ENCODE data around the gene ACAP3. TPM values are rescaled to one million over a fixed set of nuclear protein-coding genes. Genes with fewer than 3 reads are reported as not detected.
A peak's percentile ranks its signal among the peaks of the same experiment; 100 is the strongest.

The ACAP3 gene
- total RNA-seq, 3 donors from 2014 or later = 19.7 to 33.4 (median 26.9) TPM

- intact Hi-C loops (cut with DNase I; ENCODE audit: low total_unique reads) = no loop called here
- no peak for DNase-seq (ENCODE audit: low spot score in 2 of 2)
- Histone ChIP-seq H3K27ac (no peak overlapping the region), H3K36me3 (no peaks in the 10 kb centered on the region), H3K4me3 (no peak overlapping the region), H3K4me1 (no peaks in the 10 kb centered on the region), H3K9me3 (no peaks in the 10 kb centered on the region), H3K27me3 (peaks cover 0 to 35% of the 10 kb centered on the region in 2 donors)
- TF ChIP-seq POLR2A (IDR thresholded peaks at IDR 0.05) (no peak), POLR2AphosphoS5 (IDR thresholded peaks at IDR 0.05) (no peak), CTCF (IDR thresholded peaks at IDR 0.05) (no peak)
Observed at GRCh38 chr1:1284221-1285101, 23.3 kb downstream of the ACAP3 start.

- Histone ChIP-seq H3K9me3 (no peaks in the 10 kb centered on the region), H3K27ac (no peak overlapping the region), H3K4me1 (no peaks in the 10 kb centered on the region), H3K27me3 (peaks cover 0 to 35% of the 10 kb centered on the region in 2 donors), H3K36me3 (no peaks in the 10 kb centered on the region), H3K4me3 (no peak overlapping the region)
- TF ChIP-seq POLR2A (IDR thresholded peaks at IDR 0.05) (no peak), CTCF (IDR thresholded peaks at IDR 0.05) (no peak), POLR2AphosphoS5 (IDR thresholded peaks at IDR 0.05) (no peak)
- no peak for DNase-seq (ENCODE audit: low spot score in 2 of 2)
- intact Hi-C loops (cut with DNase I; ENCODE audit: low total_unique reads) = no loop called here
Observed at GRCh38 chr1:1283821-1284220, 23.9 kb downstream of the ACAP3 start.

DNA sequence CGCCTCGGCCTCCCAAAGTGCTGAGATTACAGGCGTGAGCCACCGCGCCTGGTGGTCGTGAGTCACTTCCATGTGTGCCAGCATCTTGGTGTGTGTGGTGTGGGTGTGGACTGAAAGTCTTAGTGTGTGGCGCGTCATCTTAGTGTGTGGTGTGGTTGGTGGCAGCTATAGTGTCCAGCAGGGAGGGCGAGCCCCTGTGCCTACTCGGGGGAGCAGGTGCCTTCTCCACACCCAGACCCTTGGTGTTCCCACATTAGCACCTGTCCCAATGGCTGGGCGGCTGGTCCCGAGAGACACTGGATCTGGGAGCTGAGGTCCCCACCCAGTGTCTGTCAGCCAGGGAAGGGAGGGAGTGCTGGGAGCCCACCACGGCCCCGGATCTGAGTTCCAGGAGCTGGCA, 24.7 kb downstream of the ACAP3 start:
- H3K9me3 ChIP-seq = no peaks in the 10 kb centered on the region
- TF ChIP-seq POLR2A (IDR thresholded peaks at IDR 0.05) = no peak
- TF ChIP-seq POLR2AphosphoS5 (IDR thresholded peaks at IDR 0.05) = no peak
- no peak for TF ChIP-seq CTCF (IDR thresholded peaks at IDR 0.05)
- no peak overlapping the region for H3K4me3 ChIP-seq
- no peaks in the 10 kb centered on the region for H3K36me3 ChIP-seq
- no peak overlapping the region for H3K27ac ChIP-seq
- intact Hi-C loops (cut with DNase I; ENCODE audit: low total_unique reads) = no loop called here
- no peaks in the 10 kb centered on the region for H3K4me1 ChIP-seq
- H3K27me3 ChIP-seq = peaks cover 0 to 35% of the 10 kb centered on the region in 2 donors
- DNase-seq (ENCODE audit: low spot score in 2 of 2) = no peak

GRCh38 chr1:1281533-1282321, 26.0 kb downstream of the ACAP3 start:
- intact Hi-C loops (cut with DNase I; ENCODE audit: low total_unique reads) = no loop called here
- TF ChIP-seq CTCF (IDR thresholded peaks at IDR 0.05) = no peak
- H3K9me3 ChIP-seq = no peaks in the 10 kb centered on the region
- H3K27me3 ChIP-seq = peaks cover 0 to 24% of the 10 kb centered on the region in 2 donors
- H3K36me3 ChIP-seq = no peaks in the 10 kb centered on the region
- DNase-seq (ENCODE audit: low spot score in 2 of 2) = peak; percentile 66 to 82
- peak overlapping the region; percentile 22 to 65 for H3K27ac ChIP-seq
- H3K4me1 ChIP-seq = no peaks in the 10 kb centered on the region
- H3K4me3 ChIP-seq = no peak overlapping the region

Measured in breast epithelium (tissue), 4 donors.